Epithelial cell of esophagus (primary cell): ENCODE results near the gene SCP2.
"Not testable (repeated sequence)": the region's sequence is repeated elsewhere in the genome, so short reads cannot be mapped to it uniquely, and the experiment has no call there.

Experiments used
- DNase-seq: peaks from one replicate; pipeline ENCODE4 v3.0.0; 2010; ENCODE audit warnings: low read depth
- H3K4me3 ChIP-seq: 2 replicates; pipeline ENCODE4 v1.5.1; 2011; ENCODE audit warnings: mild to moderate bottlenecking, low read length, control low read depth
- CTCF ChIP-seq: IDR thresholded peaks from 2 replicates; pipeline ENCODE4 v1.5.1; 2011; ENCODE audit warnings: low read depth, mild to moderate bottlenecking, low read length, control low read depth, inconsistent platforms; ENCODE audit not compliant: insufficient read depth; ENCODE audit errors: missing control alignments

SCP2 gene

GRCh38 chr1:52943876-52944416, 16.9 kb downstream of the SCP2 start:
- TF ChIP-seq CTCF = no peak
- H3K4me3 ChIP-seq = no peak overlapping the region

DNA sequence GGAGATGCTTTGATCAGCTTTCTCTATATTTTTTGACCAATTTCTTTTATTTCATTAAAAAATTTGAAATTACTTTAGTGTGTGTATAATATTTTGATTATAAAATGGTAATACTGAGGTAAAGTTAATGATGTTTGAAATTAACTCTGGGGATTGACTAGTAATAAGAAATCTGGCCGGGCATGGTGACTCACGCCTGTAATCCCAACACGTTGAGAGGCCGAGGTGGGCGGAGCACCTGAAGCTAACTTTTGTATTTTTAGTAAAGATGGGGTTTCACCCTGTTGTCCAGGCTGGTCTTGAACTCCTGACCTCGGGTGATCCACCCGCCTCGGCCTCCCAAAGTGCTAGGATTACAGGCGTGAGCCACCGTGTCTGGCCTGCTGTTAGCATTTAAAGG, 17.5 kb downstream of the SCP2 start:
- H3K4me3 ChIP-seq = no peak overlapping the region
- TF ChIP-seq CTCF = no peak
- peak; percentile 27 for DNase-seq

More at GRCh38 chr1:52943876-52944416, 16.9 kb downstream of the SCP2 start:
- no peak for DNase-seq

GRCh38 chr1:52947490-52947889, 20.4 kb downstream of the SCP2 start:
- H3K4me3 ChIP-seq = no peak overlapping the region
- TF ChIP-seq CTCF = no peak
- DNase-seq = no peak

GRCh38 chr1:52949602-52950001, 22.5 kb downstream of the SCP2 start:
- not testable (repeated sequence) for H3K4me3 ChIP-seq
- DNase-seq = peak; percentile 42

DNA sequence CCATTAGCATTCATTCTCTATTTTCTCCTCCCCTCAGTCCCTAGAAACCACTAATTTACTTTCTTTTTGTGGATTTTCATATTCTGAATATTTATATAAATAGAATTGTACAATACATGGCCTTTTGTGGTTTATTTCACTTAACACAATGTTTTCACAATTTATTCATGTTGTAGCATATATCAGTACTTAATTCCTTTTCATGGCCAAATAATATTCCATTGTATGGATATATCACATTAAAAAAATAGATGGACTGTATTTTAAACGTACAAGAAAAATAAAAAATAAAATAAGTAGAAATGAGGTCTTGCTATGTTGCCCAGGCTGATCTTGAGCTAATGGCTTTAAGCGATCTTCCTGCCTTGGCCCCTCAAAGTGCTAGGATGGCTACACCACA, 25.0 kb downstream of the SCP2 start:
- no peak overlapping the region for H3K4me3 ChIP-seq
- no peak for DNase-seq
- no peak for TF ChIP-seq CTCF

DNA sequence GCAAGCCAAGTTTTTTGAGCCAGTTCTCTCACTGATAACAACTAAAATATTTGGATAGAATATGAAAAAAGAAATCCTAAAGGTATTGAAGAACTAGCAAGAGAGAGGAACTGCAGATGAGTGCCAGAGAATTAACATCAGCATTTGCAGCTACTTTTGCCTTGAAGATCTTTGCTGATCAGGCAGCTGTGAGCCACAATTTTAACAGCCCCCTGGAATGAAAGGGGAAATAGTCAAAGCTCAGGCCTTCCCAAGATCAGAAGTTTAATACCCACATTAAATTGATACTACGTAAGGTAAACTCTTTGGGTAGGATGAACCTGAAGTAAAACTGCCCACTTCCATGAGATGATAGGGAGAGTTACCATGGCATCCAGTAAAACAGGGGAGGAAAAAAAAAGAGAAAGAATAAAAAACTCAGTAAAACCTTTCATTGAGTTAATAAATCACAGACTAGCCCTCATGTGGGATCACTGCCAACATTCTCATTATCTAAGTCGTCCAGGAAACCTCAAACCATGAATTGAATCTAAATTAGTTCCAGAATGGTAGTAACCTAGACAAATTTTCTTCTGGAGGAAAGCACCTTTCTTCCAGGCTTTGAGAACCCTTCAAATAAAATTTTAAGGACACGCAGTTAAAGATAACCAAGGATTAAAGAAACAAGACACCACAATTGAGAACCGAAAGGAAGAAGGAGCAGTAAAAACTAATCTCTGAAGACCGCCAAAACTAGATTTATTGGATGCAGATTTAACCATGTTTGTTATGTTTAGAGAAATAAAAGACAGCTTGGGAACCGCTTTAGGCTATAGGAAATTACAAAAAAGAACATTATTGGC, 28.3 kb downstream of the SCP2 start:
- TF ChIP-seq CTCF = no peak
- no peak for DNase-seq
- H3K4me3 ChIP-seq = no peak overlapping the region

GRCh38 chr1:52963101-52963500, 36.0 kb downstream of the SCP2 start:
- no peak for DNase-seq
- no peak for TF ChIP-seq CTCF
- no peak overlapping the region for H3K4me3 ChIP-seq
